ENCODE results near the gene POLE.

GRCh38 chr12:132651444-132652100, 35.6 kb downstream of the POLE start:
- TF ChIP-seq, protein P1, sequence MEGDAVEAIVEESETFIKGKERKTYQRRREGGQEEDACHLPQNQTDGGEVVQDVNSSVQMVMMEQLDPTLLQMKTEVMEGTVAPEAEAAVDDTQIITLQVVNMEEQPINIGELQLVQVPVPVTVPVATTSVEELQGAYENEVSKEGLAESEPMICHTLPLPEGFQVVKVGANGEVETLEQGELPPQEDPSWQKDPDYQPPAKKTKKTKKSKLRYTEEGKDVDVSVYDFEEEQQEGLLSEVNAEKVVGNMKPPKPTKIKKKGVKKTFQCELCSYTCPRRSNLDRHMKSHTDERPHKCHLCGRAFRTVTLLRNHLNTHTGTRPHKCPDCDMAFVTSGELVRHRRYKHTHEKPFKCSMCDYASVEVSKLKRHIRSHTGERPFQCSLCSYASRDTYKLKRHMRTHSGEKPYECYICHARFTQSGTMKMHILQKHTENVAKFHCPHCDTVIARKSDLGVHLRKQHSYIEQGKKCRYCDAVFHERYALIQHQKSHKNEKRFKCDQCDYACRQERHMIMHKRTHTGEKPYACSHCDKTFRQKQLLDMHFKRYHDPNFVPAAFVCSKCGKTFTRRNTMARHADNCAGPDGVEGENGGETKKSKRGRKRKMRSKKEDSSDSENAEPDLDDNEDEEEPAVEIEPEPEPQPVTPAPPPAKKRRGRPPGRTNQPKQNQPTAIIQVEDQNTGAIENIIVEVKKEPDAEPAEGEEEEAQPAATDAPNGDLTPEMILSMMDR (IDR thresholded peaks at IDR 0.05; ENCODE audit: low read depth, low read length), result no peak
- no peak for TF ChIP-seq POLR2A (IDR thresholded peaks at IDR 0.05; ENCODE audit: extremely low read depth, insufficient read length)
